Liver (tissue), 9 donors: ENCODE measurements around the gene LARGE1. TPM values are rescaled to one million over a fixed set of nuclear protein-coding genes. Genes with fewer than 3 reads are reported as not detected.

Experiments
- DNase-seq: peaks from one replicate; pipeline ENCODE4 v3.0.0-alpha.2; 2017; ENCODE audit warnings: low spot score
- H3K27ac ChIP-seq, 2 donors: one replicate each; pipeline ENCODE4 v1.7.0; 2013; ENCODE audit warnings: inconsistent platforms in 2 of 2, low read length in 2 of 2, control low read depth in 1 of 2, low read depth in 1 of 2, mild to moderate bottlenecking in 1 of 2
- H3K27me3 ChIP-seq, 4 donors: one replicate each; pipeline versions ENCODE4 v1.6.1 to v1.7.0; 2013; ENCODE audit warnings: low read length in 3 of 4, inconsistent platforms in 1 of 4, mild to moderate bottlenecking in 1 of 4, moderate library complexity in 1 of 4; ENCODE audit not compliant: control insufficient read depth in 4 of 4, insufficient read depth in 4 of 4
- H3K36me3 ChIP-seq, 4 donors: one replicate each; pipeline versions ENCODE4 v1.6.1 to v1.7.0; 2013; ENCODE audit warnings: low read length in 3 of 4, mild to moderate bottlenecking in 3 of 4, low read depth in 1 of 4, moderate library complexity in 1 of 4; ENCODE audit not compliant: control insufficient read depth in 4 of 4, insufficient read depth in 3 of 4
- H3K4me1 ChIP-seq, 4 donors: one replicate each; pipeline versions ENCODE4 v1.6.1 to v1.7.0; 2013; ENCODE audit warnings: low read length in 3 of 4, mild to moderate bottlenecking in 3 of 4, moderate library complexity in 1 of 4; ENCODE audit not compliant: control insufficient read depth in 4 of 4, insufficient read depth in 4 of 4
- H3K4me3 ChIP-seq, 3 donors: one replicate each; pipeline versions ENCODE4 v1.6.1 to v1.7.0; 2013; ENCODE audit warnings: low read length in 3 of 3, control low read depth in 1 of 3, low read depth in 1 of 3, mild to moderate bottlenecking in 1 of 3
- H3K9ac ChIP-seq, 2 donors: one replicate each; pipeline ENCODE4 v1.7.0; 2013; ENCODE audit warnings: low read length in 2 of 2, mild to moderate bottlenecking in 2 of 2, moderate library complexity in 2 of 2, control low read depth in 1 of 2, low read depth in 1 of 2
- H3K9me3 ChIP-seq, 4 donors: one replicate each; pipeline versions ENCODE4 v1.6.1 to v1.7.0; 2013; ENCODE audit warnings: low read length in 3 of 4; ENCODE audit not compliant: control insufficient read depth in 4 of 4
- EGR1 ChIP-seq, 2 donors: IDR thresholded peaks; 2 replicates each; pipeline ENCODE4 v1.6.1; 2016 to 2018; ENCODE audit warnings: antibody characterized with exemption in 2 of 2, low read depth in 2 of 2
- FOXA1 ChIP-seq: IDR thresholded peaks from 2 replicates; pipeline ENCODE4 v1.6.1; 2016; ENCODE audit warnings: antibody characterized with exemption
- FOXA2 ChIP-seq: IDR thresholded peaks from 2 replicates; pipeline ENCODE4 v1.6.1; 2016; ENCODE audit warnings: antibody characterized with exemption
- GABPA ChIP-seq, 2 donors: IDR thresholded peaks in 1 of 2; conservative IDR thresholded peaks in 1 of 2; 2 replicates each; pipeline ENCODE4 v1.6.1; 2016; ENCODE audit warnings: antibody characterized with exemption in 2 of 2, mild to moderate bottlenecking in 1 of 2, moderate library complexity in 1 of 2
- HNF4A ChIP-seq, 2 donors: conservative IDR thresholded peaks; 2 replicates each; pipeline ENCODE4 v1.6.1; 2016; ENCODE audit warnings: antibody characterized with exemption in 2 of 2, mild to moderate bottlenecking in 2 of 2
- HNF4G ChIP-seq: IDR thresholded peaks from 2 replicates; pipeline ENCODE4 v1.6.1; 2016; ENCODE audit warnings: antibody characterized with exemption
- JUND ChIP-seq, 2 donors: IDR thresholded peaks; 2 replicates each; pipeline ENCODE4 v1.6.1; 2016; ENCODE audit warnings: antibody characterized with exemption in 2 of 2
- NR2F2 ChIP-seq: IDR thresholded peaks from 2 replicates; pipeline ENCODE4 v1.6.1; 2016; ENCODE audit warnings: antibody characterized with exemption
- RAD21 ChIP-seq, 2 donors: IDR thresholded peaks; 2 replicates each; pipeline ENCODE4 v1.6.1; 2016; ENCODE audit warnings: antibody characterized with exemption in 2 of 2, mild to moderate bottlenecking in 2 of 2
- RXRA ChIP-seq, 2 donors: IDR thresholded peaks; 2 replicates each; pipeline ENCODE4 v1.6.1; 2017 to 2018; ENCODE audit warnings: antibody characterized with exemption in 2 of 2, mild to moderate bottlenecking in 1 of 2
- SP1 ChIP-seq: IDR thresholded peaks from 2 replicates; pipeline ENCODE4 v1.6.1; 2018; ENCODE audit warnings: antibody characterized with exemption, mild to moderate bottlenecking
- TAF1 ChIP-seq: conservative IDR thresholded peaks from 2 replicates; pipeline ENCODE4 v1.6.1; 2016; ENCODE audit warnings: antibody characterized with exemption, mild to moderate bottlenecking
- YY1 ChIP-seq: IDR thresholded peaks from 2 replicates; pipeline ENCODE4 v1.6.1; 2016; ENCODE audit warnings: antibody characterized with exemption, mild to moderate bottlenecking
- WGBS: extraction: QIAGEN DNeasy Blood & Tissue Kit; methylation state at CpG from one replicate; pipeline ENCODE4 v1.1.7; 2013; 5-methylcytosine and 5-hydroxymethylcytosine counted together
- polyA plus RNA-seq, 2 donors: library from polyadenylated mRNA; stranded (reverse) in 1 of 2; unstranded in 1 of 2; fragments of 200-250 nt in 1 of 2; fragments of >200 nt in 1 of 2; fragmentation: Nextera tagmentation in 1 of 2; extraction: Ambion mirVana in 1 of 2; gene quantifications; one replicate each; pipeline versions ENCODE4 v1.2.1 to v1.2.3, GENCODE V29; 2013 to 2015
- total RNA-seq, 2 donors: library from RNA; depleted of rRNA; stranded (reverse); fragments of >200 nt; gene quantifications; one replicate each; pipeline ENCODE4 v1.2.3, GENCODE V29; 2014
- TF ChIP-seq, protein P1 (sequence below): IDR thresholded peaks from 2 replicates; pipeline ENCODE4 v1.6.1; 2016; ENCODE audit warnings: antibody characterized with exemption
- TF ChIP-seq, protein P2 (sequence below): fragments of 150-350 bp; IDR thresholded peaks from 2 replicates; pipeline ENCODE4 v1.5.1; 2017; ENCODE audit warnings: improper control_type of control experiment, low read depth, low read length; ENCODE audit not compliant: missing input control
- TF ChIP-seq, protein P3 (sequence below): IDR thresholded peaks from 2 replicates; pipeline ENCODE4 v1.6.1; 2016; ENCODE audit warnings: antibody characterized with exemption, mild to moderate bottlenecking
- TF ChIP-seq, protein P4 (sequence below): IDR thresholded peaks from 2 replicates; pipeline ENCODE4 v1.6.1; 2016; ENCODE audit warnings: antibody characterized with exemption
- TF ChIP-seq, protein P5 (sequence below): IDR thresholded peaks from 2 replicates; pipeline ENCODE4 v1.6.1; 2016; ENCODE audit warnings: antibody characterized with exemption
- donor health status: healthy.
- donor health status: healthy.
- donor health status: healthy.
- donor health status: healthy.
- donor health status: healthy.

LARGE1 gene
- total and polyA plus RNA-seq, 4 donors = 2.3 to 14.1 (median 5.7) TPM

DNA sequence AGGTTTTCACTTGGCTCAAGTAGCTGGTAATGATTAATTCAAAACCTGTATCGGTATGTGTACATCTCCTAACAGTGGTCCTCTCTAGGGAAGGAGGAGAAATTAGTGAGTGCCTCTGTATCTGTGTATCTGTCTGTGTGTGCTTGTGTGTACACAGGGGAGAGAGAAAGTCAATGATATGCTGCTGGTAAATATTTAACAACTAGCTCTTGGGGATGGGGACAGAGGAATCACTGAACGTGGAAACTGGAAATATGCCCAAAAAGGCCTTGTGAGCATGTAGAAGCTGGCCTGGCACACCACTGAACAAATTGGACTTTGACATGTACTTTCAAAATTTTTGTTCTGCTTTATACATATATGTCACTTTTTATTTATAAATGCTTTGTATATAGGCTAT lies 648.1 kb downstream of the LARGE1 start:
- Histone ChIP-seq H3K27me3 (no peaks in the 10 kb centered on the region), H3K27ac (peak overlapping the region; percentile 83 to 92), H3K4me1 (peaks cover 9 to 56% (median 49%) of the 10 kb centered on the region in 4 donors), H3K4me3 (peak overlapping the region; percentile 38 to 56 (median 48)), H3K36me3 (peaks cover 0 to 2% (median 0%) of the 10 kb centered on the region in 4 donors), H3K9ac (peak overlapping the region in 1 of 2 donors; percentile 67), H3K9me3 (no peaks in the 10 kb centered on the region)
- no peak for DNase-seq
- TF ChIP-seq FOXA2 = peak; percentile 95
- TF ChIP-seq RAD21 (IDR thresholded peaks at IDR 0.05) = peak in 1 of 2 donors; percentile 5
- no peak for TF ChIP-seq YY1
- TF ChIP-seq, protein P1, sequence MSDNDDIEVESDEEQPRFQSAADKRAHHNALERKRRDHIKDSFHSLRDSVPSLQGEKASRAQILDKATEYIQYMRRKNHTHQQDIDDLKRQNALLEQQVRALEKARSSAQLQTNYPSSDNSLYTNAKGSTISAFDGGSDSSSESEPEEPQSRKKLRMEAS = peak; percentile 52
- TF ChIP-seq TAF1 = peak; percentile 92
- TF ChIP-seq JUND (IDR thresholded peaks at IDR 0.05) = peak; percentile 54 to 89
- TF ChIP-seq, protein P2, sequence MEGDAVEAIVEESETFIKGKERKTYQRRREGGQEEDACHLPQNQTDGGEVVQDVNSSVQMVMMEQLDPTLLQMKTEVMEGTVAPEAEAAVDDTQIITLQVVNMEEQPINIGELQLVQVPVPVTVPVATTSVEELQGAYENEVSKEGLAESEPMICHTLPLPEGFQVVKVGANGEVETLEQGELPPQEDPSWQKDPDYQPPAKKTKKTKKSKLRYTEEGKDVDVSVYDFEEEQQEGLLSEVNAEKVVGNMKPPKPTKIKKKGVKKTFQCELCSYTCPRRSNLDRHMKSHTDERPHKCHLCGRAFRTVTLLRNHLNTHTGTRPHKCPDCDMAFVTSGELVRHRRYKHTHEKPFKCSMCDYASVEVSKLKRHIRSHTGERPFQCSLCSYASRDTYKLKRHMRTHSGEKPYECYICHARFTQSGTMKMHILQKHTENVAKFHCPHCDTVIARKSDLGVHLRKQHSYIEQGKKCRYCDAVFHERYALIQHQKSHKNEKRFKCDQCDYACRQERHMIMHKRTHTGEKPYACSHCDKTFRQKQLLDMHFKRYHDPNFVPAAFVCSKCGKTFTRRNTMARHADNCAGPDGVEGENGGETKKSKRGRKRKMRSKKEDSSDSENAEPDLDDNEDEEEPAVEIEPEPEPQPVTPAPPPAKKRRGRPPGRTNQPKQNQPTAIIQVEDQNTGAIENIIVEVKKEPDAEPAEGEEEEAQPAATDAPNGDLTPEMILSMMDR = no peak
- TF ChIP-seq, protein P3, sequence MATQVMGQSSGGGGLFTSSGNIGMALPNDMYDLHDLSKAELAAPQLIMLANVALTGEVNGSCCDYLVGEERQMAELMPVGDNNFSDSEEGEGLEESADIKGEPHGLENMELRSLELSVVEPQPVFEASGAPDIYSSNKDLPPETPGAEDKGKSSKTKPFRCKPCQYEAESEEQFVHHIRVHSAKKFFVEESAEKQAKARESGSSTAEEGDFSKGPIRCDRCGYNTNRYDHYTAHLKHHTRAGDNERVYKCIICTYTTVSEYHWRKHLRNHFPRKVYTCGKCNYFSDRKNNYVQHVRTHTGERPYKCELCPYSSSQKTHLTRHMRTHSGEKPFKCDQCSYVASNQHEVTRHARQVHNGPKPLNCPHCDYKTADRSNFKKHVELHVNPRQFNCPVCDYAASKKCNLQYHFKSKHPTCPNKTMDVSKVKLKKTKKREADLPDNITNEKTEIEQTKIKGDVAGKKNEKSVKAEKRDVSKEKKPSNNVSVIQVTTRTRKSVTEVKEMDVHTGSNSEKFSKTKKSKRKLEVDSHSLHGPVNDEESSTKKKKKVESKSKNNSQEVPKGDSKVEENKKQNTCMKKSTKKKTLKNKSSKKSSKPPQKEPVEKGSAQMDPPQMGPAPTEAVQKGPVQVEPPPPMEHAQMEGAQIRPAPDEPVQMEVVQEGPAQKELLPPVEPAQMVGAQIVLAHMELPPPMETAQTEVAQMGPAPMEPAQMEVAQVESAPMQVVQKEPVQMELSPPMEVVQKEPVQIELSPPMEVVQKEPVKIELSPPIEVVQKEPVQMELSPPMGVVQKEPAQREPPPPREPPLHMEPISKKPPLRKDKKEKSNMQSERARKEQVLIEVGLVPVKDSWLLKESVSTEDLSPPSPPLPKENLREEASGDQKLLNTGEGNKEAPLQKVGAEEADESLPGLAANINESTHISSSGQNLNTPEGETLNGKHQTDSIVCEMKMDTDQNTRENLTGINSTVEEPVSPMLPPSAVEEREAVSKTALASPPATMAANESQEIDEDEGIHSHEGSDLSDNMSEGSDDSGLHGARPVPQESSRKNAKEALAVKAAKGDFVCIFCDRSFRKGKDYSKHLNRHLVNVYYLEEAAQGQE = peak; percentile 70
- peak; percentile 83 for TF ChIP-seq HNF4G
- peak; percentile 83 for TF ChIP-seq SP1
- TF ChIP-seq FOXA1 = peak; percentile 92
- TF ChIP-seq, protein P4, sequence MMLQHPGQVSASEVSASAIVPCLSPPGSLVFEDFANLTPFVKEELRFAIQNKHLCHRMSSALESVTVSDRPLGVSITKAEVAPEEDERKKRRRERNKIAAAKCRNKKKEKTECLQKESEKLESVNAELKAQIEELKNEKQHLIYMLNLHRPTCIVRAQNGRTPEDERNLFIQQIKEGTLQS = peak; percentile 54
- TF ChIP-seq GABPA (IDR thresholded peaks at IDR 0.05 in 1 of 2, conservative IDR thresholded peaks at IDR 0.05 in 1 of 2) = no peak
- peak in 1 of 2 donors; percentile 49 for TF ChIP-seq EGR1 (IDR thresholded peaks at IDR 0.05; ENCODE audit: low read depth in 2 of 2)
- peak; percentile 33 to 83 for TF ChIP-seq RXRA (IDR thresholded peaks at IDR 0.05)
- TF ChIP-seq NR2F2 = no peak
- peak; percentile 92 for TF ChIP-seq HNF4A (conservative IDR thresholded peaks at IDR 0.05)
- TF ChIP-seq, protein P5, sequence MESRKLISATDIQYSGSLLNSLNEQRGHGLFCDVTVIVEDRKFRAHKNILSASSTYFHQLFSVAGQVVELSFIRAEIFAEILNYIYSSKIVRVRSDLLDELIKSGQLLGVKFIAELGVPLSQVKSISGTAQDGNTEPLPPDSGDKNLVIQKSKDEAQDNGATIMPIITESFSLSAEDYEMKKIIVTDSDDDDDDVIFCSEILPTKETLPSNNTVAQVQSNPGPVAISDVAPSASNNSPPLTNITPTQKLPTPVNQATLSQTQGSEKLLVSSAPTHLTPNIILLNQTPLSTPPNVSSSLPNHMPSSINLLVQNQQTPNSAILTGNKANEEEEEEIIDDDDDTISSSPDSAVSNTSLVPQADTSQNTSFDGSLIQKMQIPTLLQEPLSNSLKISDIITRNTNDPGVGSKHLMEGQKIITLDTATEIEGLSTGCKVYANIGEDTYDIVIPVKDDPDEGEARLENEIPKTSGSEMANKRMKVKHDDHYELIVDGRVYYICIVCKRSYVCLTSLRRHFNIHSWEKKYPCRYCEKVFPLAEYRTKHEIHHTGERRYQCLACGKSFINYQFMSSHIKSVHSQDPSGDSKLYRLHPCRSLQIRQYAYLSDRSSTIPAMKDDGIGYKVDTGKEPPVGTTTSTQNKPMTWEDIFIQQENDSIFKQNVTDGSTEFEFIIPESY = peak; percentile 86
- WGBS = 30% methylated on average over 2 of the region's 2 CpGs
